DMS153 treated with DMSO at 0.1 percent for 48 hours (cell line): ENCODE data around the gene RELCH.
"Not testable (repeated sequence)": the region's sequence is repeated elsewhere in the genome, so short reads cannot be mapped to it uniquely, and the experiment has no call there.

Source experiments
- DNase-seq: peaks from one replicate; lab custom pipeline; 2025; ENCODE audit not compliant: unreplicated experiment; lab: John Stamatoyannopoulos, UW

Gene RELCH

GRCh38 chr18:62186774-62187542 lies at the start of gene RELCH, which contains the start of gene PIGN:
TSS of gene RELCH (plus strand) at chr18:62187255. CDS start at chr18:62187506, 251 bp downstream.
TSS of gene PIGN (minus strand) at chr18:62187056. CDS start at chr18:62161353, 25,703 bp downstream.
- peak; percentile 94 for DNase-seq

GRCh38 chr18:62138461-62139235 lies 48.4 kb upstream of the RELCH start:
- DNase-seq = no peak

GRCh38 chr18:62140259-62140658 lies 46.8 kb upstream of the RELCH start:
- no peak for DNase-seq

- no peak for DNase-seq
Observed at GRCh38 chr18:62144338-62144737, 42.7 kb upstream of the RELCH start.

GRCh38 chr18:62151068-62151771 lies 35.8 kb upstream of the RELCH start:
- no peak for DNase-seq

- no peak for DNase-seq
Observed at GRCh38 chr18:62152844-62153243, 34.2 kb upstream of the RELCH start.

- no peak for DNase-seq
Observed at GRCh38 chr18:62157843-62158242, 29.2 kb upstream of the RELCH start.

GRCh38 chr18:62164310-62164709 lies 22.7 kb upstream of the RELCH start:
- no peak for DNase-seq

- no peak for DNase-seq
Observed at GRCh38 chr18:62164855-62165487, 22.1 kb upstream of the RELCH start.

GRCh38 chr18:62165583-62165982 lies 21.5 kb upstream of the RELCH start:
- no peak for DNase-seq

GRCh38 chr18:62166524-62166923 lies 20.5 kb upstream of the RELCH start:
- not testable (repeated sequence) for DNase-seq

- no peak for DNase-seq
Observed at GRCh38 chr18:62170857-62171256, 16.2 kb upstream of the RELCH start.

GRCh38 chr18:62172298-62172697 lies 14.8 kb upstream of the RELCH start:
- no peak for DNase-seq

- no peak for DNase-seq
Observed at GRCh38 chr18:62175521-62175920, 11.5 kb upstream of the RELCH start.

- DNase-seq = no peak
Observed at GRCh38 chr18:62177271-62177670, 9.8 kb upstream of the RELCH start.

GRCh38 chr18:62179213-62179612 lies 7.8 kb upstream of the RELCH start:
- no peak for DNase-seq

- DNase-seq = no peak
Observed at GRCh38 chr18:62182220-62182619, 4.8 kb upstream of the RELCH start.

- DNase-seq = peak; percentile 23
Observed at GRCh38 chr18:62183578-62184195, 3.4 kb upstream of the RELCH start.

GRCh38 chr18:62186499-62186773 lies 619 bp upstream of the RELCH start:
- DNase-seq = no peak

- DNase-seq = peak; percentile 55
Observed at GRCh38 chr18:62187543-62188510, 772 bp downstream of the RELCH start.
